ENCODE data around the gene GLUD1.
"Not testable (repeated sequence)": the region's sequence is repeated elsewhere in the genome, so short reads cannot be mapped to it uniquely, and the experiment has no call there.

GLUD1 gene

GRCh38 chr10:87014986-87015716 lies 79.5 kb downstream of the GLUD1 start:
- not testable (repeated sequence) for H3K9me3 ChIP-seq; H3K4me3 ChIP-seq (ENCODE audit: low read depth in 1 of 2, low read length in 1 of 2); H3K36me3 ChIP-seq; H3K4me1 ChIP-seq (ENCODE audit: control insufficient read depth in 1 of 2, insufficient read depth in 1 of 2, low read depth in 1 of 2, low read length in 1 of 2); H3K27ac ChIP-seq; H3K27me3 ChIP-seq

- not testable (repeated sequence) for H3K9me3 ChIP-seq; H3K27ac ChIP-seq; H3K4me3 ChIP-seq (ENCODE audit: low read depth in 1 of 2, low read length in 1 of 2); H3K36me3 ChIP-seq; H3K27me3 ChIP-seq; H3K4me1 ChIP-seq (ENCODE audit: control insufficient read depth in 1 of 2, insufficient read depth in 1 of 2, low read depth in 1 of 2, low read length in 1 of 2)
Observed at GRCh38 chr10:87013528-87013927, 81.1 kb downstream of the GLUD1 start.

GRCh38 chr10:87009134-87009696 lies 85.4 kb downstream of the GLUD1 start:
- not testable (repeated sequence) for H3K36me3 ChIP-seq; H3K4me3 ChIP-seq (ENCODE audit: low read depth in 1 of 2, low read length in 1 of 2); H3K27me3 ChIP-seq; H3K27ac ChIP-seq; H3K4me1 ChIP-seq (ENCODE audit: control insufficient read depth in 1 of 2, insufficient read depth in 1 of 2, low read depth in 1 of 2, low read length in 1 of 2); H3K9me3 ChIP-seq

GRCh38 chr10:87008303-87008702 lies 86.3 kb downstream of the GLUD1 start:
- H3K27me3 ChIP-seq; H3K4me3 ChIP-seq (ENCODE audit: low read depth in 1 of 2, low read length in 1 of 2); H3K36me3 ChIP-seq; H3K9me3 ChIP-seq; H3K27ac ChIP-seq; H3K4me1 ChIP-seq (ENCODE audit: control insufficient read depth in 1 of 2, insufficient read depth in 1 of 2, low read depth in 1 of 2, low read length in 1 of 2): not testable (repeated sequence)

- not testable (repeated sequence) for H3K4me3 ChIP-seq (ENCODE audit: low read depth in 1 of 2, low read length in 1 of 2); H3K9me3 ChIP-seq; H3K4me1 ChIP-seq (ENCODE audit: control insufficient read depth in 1 of 2, insufficient read depth in 1 of 2, low read depth in 1 of 2, low read length in 1 of 2)
Observed at GRCh38 chr10:87007674-87008073, 87.0 kb downstream of the GLUD1 start.

GRCh38 chr10:87007124-87007523 lies 87.5 kb downstream of the GLUD1 start:
- H3K27ac ChIP-seq, H3K9me3 ChIP-seq: not testable (repeated sequence)

More at GRCh38 chr10:87007674-87008073, 87.0 kb downstream of the GLUD1 start:
- not testable (repeated sequence) for H3K36me3 ChIP-seq, H3K27me3 ChIP-seq, H3K27ac ChIP-seq

GRCh38 chr10:87000491-87000890 lies 94.2 kb downstream of the GLUD1 start:
- no peak for TF ChIP-seq CTCF (IDR thresholded peaks at IDR 0.05)
- no peaks in the 10 kb centered on the region for H3K27me3 ChIP-seq
- no peaks in the 10 kb centered on the region for H3K4me1 ChIP-seq (ENCODE audit: control insufficient read depth in 1 of 2, insufficient read depth in 1 of 2, low read depth in 1 of 2, low read length in 1 of 2)
- no peaks in the 10 kb centered on the region for H3K9me3 ChIP-seq
- H3K27ac ChIP-seq = no peak overlapping the region
- H3K4me3 ChIP-seq (ENCODE audit: low read depth in 1 of 2, low read length in 1 of 2) = no peak overlapping the region
- no peaks in the 10 kb centered on the region for H3K36me3 ChIP-seq

More at GRCh38 chr10:87007124-87007523, 87.5 kb downstream of the GLUD1 start:
- H3K36me3 ChIP-seq; H3K4me1 ChIP-seq (ENCODE audit: control insufficient read depth in 1 of 2, insufficient read depth in 1 of 2, low read depth in 1 of 2, low read length in 1 of 2); H3K27me3 ChIP-seq; H3K4me3 ChIP-seq (ENCODE audit: low read depth in 1 of 2, low read length in 1 of 2): not testable (repeated sequence)

Measured in neutrophil (primary cell).